Cardiac fibroblast (primary cell): ENCODE results near the gene FGF6.

ENCODE experiments used
- DNase-seq, 2 donors: peaks; one replicate each; pipeline versions ENCODE4 v3.0.0 to v3.0.0-alpha.2; 2010; ENCODE audit warnings: low read depth in 2 of 2
- H3K4me3 ChIP-seq, 2 donors: replicated peaks in 1 of 2; 1 replicate in 1 of 2; 2 replicates in 1 of 2; pipeline ENCODE4 v1.5.1; 2011; ENCODE audit warnings: low read depth in 2 of 2, low read length in 2 of 2, mild to moderate bottlenecking in 2 of 2, moderate library complexity in 1 of 2
- TF ChIP-seq, protein P1 (sequence below): IDR thresholded peaks from one replicate; pipeline ENCODE4 v1.5.1; 2011; ENCODE audit warnings: low read depth, mild to moderate bottlenecking, low read length, inconsistent platforms

Gene FGF6

DNA sequence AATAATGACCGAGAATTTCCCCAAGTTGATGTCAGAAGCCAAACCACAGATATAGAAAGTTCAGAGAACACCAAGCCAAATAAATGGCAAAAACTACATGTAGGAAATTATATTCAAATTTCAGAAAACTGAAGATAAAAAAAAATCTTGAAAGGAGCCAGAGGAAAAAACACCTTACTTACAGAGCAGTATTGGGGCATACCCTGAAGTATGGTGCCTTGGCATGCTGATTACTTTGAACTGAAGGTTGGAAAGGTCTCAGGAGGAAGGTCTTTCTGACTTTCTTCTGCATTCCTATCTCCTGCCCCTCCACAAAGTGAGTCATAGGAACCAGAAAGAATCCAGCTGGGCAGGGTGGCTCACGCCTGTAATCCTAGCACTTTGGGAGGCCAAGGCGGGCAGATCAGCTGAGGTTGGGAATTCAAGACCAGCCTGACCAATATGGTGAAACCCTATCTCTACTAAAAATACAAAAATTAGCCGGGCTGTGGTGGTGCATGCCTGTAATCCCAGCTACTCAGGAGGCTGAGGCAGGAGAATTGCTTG lies 8.8 kb upstream of the FGF6 start:
- TF ChIP-seq, protein P1, sequence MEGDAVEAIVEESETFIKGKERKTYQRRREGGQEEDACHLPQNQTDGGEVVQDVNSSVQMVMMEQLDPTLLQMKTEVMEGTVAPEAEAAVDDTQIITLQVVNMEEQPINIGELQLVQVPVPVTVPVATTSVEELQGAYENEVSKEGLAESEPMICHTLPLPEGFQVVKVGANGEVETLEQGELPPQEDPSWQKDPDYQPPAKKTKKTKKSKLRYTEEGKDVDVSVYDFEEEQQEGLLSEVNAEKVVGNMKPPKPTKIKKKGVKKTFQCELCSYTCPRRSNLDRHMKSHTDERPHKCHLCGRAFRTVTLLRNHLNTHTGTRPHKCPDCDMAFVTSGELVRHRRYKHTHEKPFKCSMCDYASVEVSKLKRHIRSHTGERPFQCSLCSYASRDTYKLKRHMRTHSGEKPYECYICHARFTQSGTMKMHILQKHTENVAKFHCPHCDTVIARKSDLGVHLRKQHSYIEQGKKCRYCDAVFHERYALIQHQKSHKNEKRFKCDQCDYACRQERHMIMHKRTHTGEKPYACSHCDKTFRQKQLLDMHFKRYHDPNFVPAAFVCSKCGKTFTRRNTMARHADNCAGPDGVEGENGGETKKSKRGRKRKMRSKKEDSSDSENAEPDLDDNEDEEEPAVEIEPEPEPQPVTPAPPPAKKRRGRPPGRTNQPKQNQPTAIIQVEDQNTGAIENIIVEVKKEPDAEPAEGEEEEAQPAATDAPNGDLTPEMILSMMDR: no peak
- no peak overlapping the region for H3K4me3 ChIP-seq
- no peak for DNase-seq

DNA sequence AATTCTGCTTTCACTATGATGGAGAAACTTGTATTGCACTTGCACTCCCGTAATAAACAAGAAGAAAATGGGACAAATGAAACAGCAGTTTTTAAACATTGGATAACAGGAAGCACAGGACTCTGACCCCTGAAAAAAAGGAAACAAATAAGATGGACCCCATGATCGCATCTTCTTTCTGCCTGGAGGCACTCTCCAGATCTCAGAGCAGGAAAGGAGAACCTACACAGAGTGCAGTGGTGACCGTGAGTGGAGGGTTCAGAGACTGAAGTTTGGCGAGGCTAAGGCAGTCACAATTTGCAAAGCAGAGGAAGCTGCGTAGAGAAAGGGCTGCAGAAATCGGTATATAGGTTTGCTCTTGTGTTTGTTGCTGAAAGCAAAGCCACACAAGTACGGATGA lies 6.1 kb upstream of the FGF6 start:
- TF ChIP-seq, protein P1: no peak
- DNase-seq: no peak
- H3K4me3 ChIP-seq: no peak overlapping the region

GRCh38 chr12:4450551-4451112 lies 5.0 kb upstream of the FGF6 start:
- TF ChIP-seq, protein P1: no peak
- no peak for DNase-seq
- H3K4me3 ChIP-seq: no peak overlapping the region

DNA sequence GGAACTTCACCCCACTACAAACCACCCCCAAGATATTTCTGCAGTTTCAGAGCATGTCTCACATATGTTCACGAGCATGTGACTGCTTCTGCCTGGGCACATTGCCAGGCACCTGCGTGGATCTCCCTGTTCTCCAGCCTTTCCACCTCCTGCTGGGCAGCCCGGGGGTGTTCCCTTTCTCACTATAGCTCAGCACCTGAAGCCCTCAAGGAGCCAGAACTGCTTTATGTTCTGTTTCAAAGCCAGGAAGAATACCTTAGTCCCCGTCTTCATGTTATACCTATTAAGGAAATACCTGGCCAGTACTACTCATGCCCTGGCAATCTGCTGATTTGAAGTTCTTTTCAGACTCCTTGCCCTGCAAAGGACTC lies 4.2 kb upstream of the FGF6 start:
- H3K4me3 ChIP-seq: no peak overlapping the region
- TF ChIP-seq, protein P1: no peak
- DNase-seq: no peak

DNA sequence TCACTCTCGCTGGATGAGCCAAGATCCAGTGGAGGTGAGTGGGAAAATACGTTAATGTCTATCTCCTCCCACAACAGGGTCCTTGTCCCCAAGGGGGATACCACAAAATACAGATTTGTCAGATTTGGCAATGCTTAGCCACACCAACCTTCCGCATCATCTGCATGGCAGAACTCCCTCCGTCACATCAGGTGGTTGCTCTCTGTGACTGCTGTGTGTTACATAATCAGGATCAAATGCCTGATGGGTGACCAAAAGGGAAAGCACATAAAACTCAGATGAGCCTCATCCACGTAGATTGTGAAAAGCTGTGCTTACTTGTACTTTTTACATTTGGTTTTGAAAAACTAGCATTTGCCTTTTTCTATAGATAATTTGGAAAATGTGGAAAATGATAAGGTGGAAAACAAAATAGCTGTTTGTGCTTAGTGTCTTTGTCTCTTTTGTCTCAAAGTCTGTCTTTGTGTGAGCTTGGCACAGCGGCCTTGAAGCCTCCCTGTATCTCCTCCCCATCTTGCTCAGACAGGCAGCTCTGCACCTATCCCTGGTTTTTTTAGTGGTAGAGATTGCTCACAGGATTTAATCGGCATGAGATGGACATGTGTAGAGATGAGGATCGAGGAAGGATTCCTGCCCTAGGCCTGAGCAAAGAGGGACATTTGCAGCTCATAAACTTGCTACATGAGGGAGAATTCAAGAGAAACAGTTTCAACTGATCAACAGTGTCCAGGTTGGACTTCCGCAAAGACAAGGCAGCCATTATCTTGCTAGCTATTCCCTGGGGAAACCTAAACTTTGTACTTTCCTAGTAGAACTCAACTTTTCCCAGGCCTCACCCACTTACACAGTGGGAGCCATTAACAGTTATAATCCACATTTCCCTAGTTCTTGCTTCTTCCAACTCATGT lies 3.6 kb upstream of the FGF6 start:
- TF ChIP-seq, protein P1: no peak
- no peak overlapping the region for H3K4me3 ChIP-seq
- peak in 1 of 2 donors; percentile 2 for DNase-seq

GRCh38 chr12:4448371-4448940 lies 2.8 kb upstream of the FGF6 start:
- no peak for DNase-seq
- no peak overlapping the region for H3K4me3 ChIP-seq
- TF ChIP-seq, protein P1: no peak
